Vagina (tissue), 2 donors: ENCODE measurements around the gene FAM241A. TPM values are rescaled to one million over a fixed set of nuclear protein-coding genes. Genes with fewer than 3 reads are reported as not detected.

Experiments used
- DNase-seq, 2 donors: peaks; one replicate each; pipeline ENCODE4 v3.0.0-alpha.2; 2017; ENCODE audit errors: extremely low spot score in 2 of 2
- H3K27ac ChIP-seq: fragments of 200-600 bp; sonication (generic); one replicate; pipeline ENCODE4 v1.5.1; 2019
- H3K27me3 ChIP-seq: fragments of 200-600 bp; sonication (generic); one replicate; pipeline ENCODE4 v1.5.1; 2019
- H3K36me3 ChIP-seq, 2 donors: fragments of 200-600 bp; sonication (generic); one replicate each; pipeline ENCODE4 v1.5.1; 2017 to 2019
- H3K4me1 ChIP-seq: fragments of 200-600 bp; sonication (generic); one replicate; pipeline ENCODE4 v1.5.1; 2019
- H3K4me3 ChIP-seq, 2 donors: fragments of 200-600 bp; sonication (generic); 1 replicate in 1 of 2; 2 replicates in 1 of 2; pipeline ENCODE4 v1.5.1; 2016 to 2019
- H3K9me3 ChIP-seq: fragments of 200-600 bp; sonication (generic); one replicate; pipeline ENCODE4 v1.5.1; 2019
- POLR2A ChIP-seq, 2 donors: fragments of 450-650 bp; IDR thresholded peaks; one replicate each; pipeline ENCODE4 v1.6.1; 2017; ENCODE audit warnings: antibody characterized with exemption in 2 of 2, mild to moderate bottlenecking in 2 of 2, moderate library complexity in 2 of 2
- POLR2AphosphoS5 ChIP-seq, 2 donors: sonication (generic); formaldehyde crosslinking; IDR thresholded peaks; one replicate each; pipeline ENCODE4 v1.9.0; 2017; ENCODE audit warnings: antibody characterized with exemption in 2 of 2, mild to moderate bottlenecking in 2 of 2, low read depth in 1 of 2; ENCODE audit not compliant: insufficient read depth in 1 of 2
- intact Hi-C: fragments of 100-400 bp; cut with DNase I; formaldehyde crosslinking; loops from one replicate; pipeline ENCODE4 v1.15.1; 2023
- total RNA-seq: library from RNA; depleted of rRNA; stranded (reverse); fragments of >200 nt; gene quantifications from one replicate; pipeline ENCODE4 v1.2.3, GENCODE V29; 2016
- TF ChIP-seq, protein P1 (sequence below), 3 experiments: fragments of 450-650 bp in 2 of 3; fragments of 200-600 bp in 1 of 3; sonication (generic) in 1 of 3; IDR thresholded peaks; one replicate each; pipeline ENCODE4 v1.5.1; 2017 to 2019; ENCODE audit warnings: antibody characterized with exemption in 3 of 3, mild to moderate bottlenecking in 2 of 3, moderate library complexity in 2 of 3

FAM241A gene
- total RNA-seq, 1 donor from 2014 or later, result 3.4 TPM

DNA sequence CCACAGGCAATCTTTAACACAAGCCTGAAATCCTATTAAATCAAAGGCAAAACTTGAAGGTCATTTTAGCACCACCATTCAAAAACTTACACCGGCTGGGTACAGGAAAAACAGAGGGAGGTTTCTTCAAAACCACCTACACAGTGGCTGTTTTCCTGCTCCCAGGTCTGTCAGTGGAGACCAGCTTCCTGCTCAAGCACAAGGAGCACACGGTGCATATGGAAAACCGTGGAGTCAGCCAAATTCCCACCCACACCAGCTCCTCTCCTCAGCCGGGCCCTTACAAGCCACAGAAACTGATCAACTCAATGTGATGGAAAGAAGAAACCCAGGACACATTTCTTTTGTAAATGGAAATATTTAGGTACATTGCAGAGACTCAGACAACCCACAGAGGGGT is 14.3 kb upstream of the FAM241A start:
- intact Hi-C loops, result no loop called here
- no peaks in the 10 kb centered on the region for H3K36me3 ChIP-seq
- H3K4me1 ChIP-seq, result no peaks in the 10 kb centered on the region
- H3K27me3 ChIP-seq, result no peaks in the 10 kb centered on the region
- no peak overlapping the region for H3K4me3 ChIP-seq
- TF ChIP-seq POLR2AphosphoS5 (IDR thresholded peaks at IDR 0.05; ENCODE audit: insufficient read depth in 1 of 2, low read depth in 1 of 2) (no peak), POLR2A (IDR thresholded peaks at IDR 0.05) (no peak)
- TF ChIP-seq, protein P1, sequence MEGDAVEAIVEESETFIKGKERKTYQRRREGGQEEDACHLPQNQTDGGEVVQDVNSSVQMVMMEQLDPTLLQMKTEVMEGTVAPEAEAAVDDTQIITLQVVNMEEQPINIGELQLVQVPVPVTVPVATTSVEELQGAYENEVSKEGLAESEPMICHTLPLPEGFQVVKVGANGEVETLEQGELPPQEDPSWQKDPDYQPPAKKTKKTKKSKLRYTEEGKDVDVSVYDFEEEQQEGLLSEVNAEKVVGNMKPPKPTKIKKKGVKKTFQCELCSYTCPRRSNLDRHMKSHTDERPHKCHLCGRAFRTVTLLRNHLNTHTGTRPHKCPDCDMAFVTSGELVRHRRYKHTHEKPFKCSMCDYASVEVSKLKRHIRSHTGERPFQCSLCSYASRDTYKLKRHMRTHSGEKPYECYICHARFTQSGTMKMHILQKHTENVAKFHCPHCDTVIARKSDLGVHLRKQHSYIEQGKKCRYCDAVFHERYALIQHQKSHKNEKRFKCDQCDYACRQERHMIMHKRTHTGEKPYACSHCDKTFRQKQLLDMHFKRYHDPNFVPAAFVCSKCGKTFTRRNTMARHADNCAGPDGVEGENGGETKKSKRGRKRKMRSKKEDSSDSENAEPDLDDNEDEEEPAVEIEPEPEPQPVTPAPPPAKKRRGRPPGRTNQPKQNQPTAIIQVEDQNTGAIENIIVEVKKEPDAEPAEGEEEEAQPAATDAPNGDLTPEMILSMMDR (IDR thresholded peaks at IDR 0.05), result no peak
- DNase-seq, result no peak
- H3K27ac ChIP-seq, result no peak overlapping the region
- no peaks in the 10 kb centered on the region for H3K9me3 ChIP-seq

GRCh38 chr4:112136551-112136950 is 8.7 kb upstream of the FAM241A start:
- intact Hi-C loops, result no loop called here
- DNase-seq, result no peak
- H3K9me3 ChIP-seq, result no peaks in the 10 kb centered on the region
- H3K27me3 ChIP-seq, result no peaks in the 10 kb centered on the region
- H3K36me3 ChIP-seq, result no peaks in the 10 kb centered on the region
- TF ChIP-seq POLR2A (IDR thresholded peaks at IDR 0.05), result no peak
- TF ChIP-seq, protein P1 (IDR thresholded peaks at IDR 0.05), result no peak
- TF ChIP-seq POLR2AphosphoS5 (IDR thresholded peaks at IDR 0.05; ENCODE audit: insufficient read depth in 1 of 2, low read depth in 1 of 2), result no peak
- no peaks in the 10 kb centered on the region for H3K4me1 ChIP-seq
- no peak overlapping the region for H3K27ac ChIP-seq
- no peak overlapping the region for H3K4me3 ChIP-seq

GRCh38 chr4:112138538-112138937 is 6.7 kb upstream of the FAM241A start:
- no peaks in the 10 kb centered on the region for H3K9me3 ChIP-seq
- no peak for DNase-seq
- H3K4me1 ChIP-seq, result no peaks in the 10 kb centered on the region
- TF ChIP-seq, protein P1 (IDR thresholded peaks at IDR 0.05), result no peak
- TF ChIP-seq POLR2A (IDR thresholded peaks at IDR 0.05) (no peak), POLR2AphosphoS5 (IDR thresholded peaks at IDR 0.05; ENCODE audit: insufficient read depth in 1 of 2, low read depth in 1 of 2) (no peak)
- intact Hi-C loops, result no loop called here
- no peaks in the 10 kb centered on the region for H3K36me3 ChIP-seq
- H3K27me3 ChIP-seq, result no peaks in the 10 kb centered on the region
- no peak overlapping the region for H3K27ac ChIP-seq
- H3K4me3 ChIP-seq, result no peak overlapping the region

DNA sequence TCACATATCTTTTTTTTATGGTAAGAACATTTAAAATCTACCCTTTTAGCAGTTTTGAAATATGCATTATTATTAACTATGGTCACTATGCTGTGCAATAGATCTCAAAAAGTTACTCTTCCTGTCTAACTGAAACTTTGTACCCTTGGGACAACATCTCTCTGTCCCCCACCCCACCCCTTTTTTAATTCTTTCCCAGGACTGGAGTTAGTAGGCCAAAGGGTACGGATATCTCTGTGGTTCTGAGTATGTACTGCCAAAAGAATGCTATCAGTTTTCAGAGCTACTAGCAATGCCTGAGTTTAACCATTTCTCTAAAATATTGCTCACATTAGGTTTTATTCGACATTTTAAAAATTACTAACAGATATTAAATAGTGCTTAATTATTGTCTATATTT is 4.7 kb upstream of the FAM241A start:
- Histone ChIP-seq H3K9me3 (no peaks in the 10 kb centered on the region), H3K27ac (no peak overlapping the region), H3K4me1 (no peaks in the 10 kb centered on the region), H3K36me3 (no peaks in the 10 kb centered on the region), H3K4me3 (no peak overlapping the region), H3K27me3 (no peaks in the 10 kb centered on the region)
- intact Hi-C loops, result no loop called here
- TF ChIP-seq POLR2AphosphoS5 (IDR thresholded peaks at IDR 0.05; ENCODE audit: insufficient read depth in 1 of 2, low read depth in 1 of 2) (no peak), POLR2A (IDR thresholded peaks at IDR 0.05) (no peak)
- TF ChIP-seq, protein P1 (IDR thresholded peaks at IDR 0.05), result no peak
- no peak for DNase-seq

DNA sequence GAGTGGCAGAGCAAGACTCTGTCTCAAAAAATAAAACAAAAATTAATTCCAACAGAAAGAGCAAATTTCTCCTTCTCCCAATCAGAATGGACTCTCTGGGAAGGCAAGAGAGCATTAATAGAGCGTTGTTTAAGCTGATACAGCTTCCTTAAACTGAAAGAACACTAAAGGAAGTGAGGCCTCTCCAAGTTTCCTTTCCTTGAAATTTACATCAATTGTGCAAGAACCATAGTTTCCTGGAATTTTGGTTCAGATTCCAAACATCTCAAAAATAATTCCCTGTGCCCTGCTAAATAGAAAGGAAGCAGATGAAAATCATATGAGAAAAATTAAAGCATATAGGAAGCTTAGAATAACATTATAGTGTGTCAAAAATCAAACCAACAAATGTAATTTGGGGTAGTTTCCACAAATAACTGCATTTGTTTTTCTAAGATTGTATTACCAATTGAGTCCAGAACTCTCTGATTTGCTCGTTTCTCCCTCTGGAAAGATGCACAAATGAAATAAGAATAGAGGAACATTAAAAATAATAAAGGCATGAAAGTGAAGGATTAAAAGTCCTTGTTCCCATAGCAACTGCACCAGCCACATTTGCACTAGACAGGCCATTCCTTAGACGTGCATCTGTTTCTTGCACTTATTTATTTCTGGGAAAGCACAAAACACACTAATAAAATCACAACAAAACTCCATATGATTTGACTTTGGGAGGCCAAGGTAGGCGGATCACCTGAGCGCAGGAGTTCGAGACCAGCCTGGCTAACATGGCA is 3.7 kb upstream of the FAM241A start:
- Histone ChIP-seq H3K27ac (no peak overlapping the region), H3K27me3 (no peaks in the 10 kb centered on the region)

More for the DNA sequence above, 3.7 kb upstream of the FAM241A start:
- Histone ChIP-seq H3K4me3 (no peak overlapping the region), H3K36me3 (no peaks in the 10 kb centered on the region), H3K9me3 (no peaks in the 10 kb centered on the region), H3K4me1 (no peaks in the 10 kb centered on the region)
- intact Hi-C loops, result no loop called here
- no peak for DNase-seq
- TF ChIP-seq POLR2AphosphoS5 (IDR thresholded peaks at IDR 0.05; ENCODE audit: insufficient read depth in 1 of 2, low read depth in 1 of 2) (no peak), POLR2A (IDR thresholded peaks at IDR 0.05) (no peak)
- TF ChIP-seq, protein P1 (IDR thresholded peaks at IDR 0.05), result no peak
